GM13977 (cell line): ENCODE data around the gene SETD3.

Source experiments
- DNase-seq: peaks from one replicate; pipeline ENCODE4 v3.0.0; 2012; ENCODE audit warnings: low spot score
- in situ Hi-C: fragments of 300-500 bp; cut with MboI; formaldehyde crosslinking; loops from one replicate; pipeline ENCODE4 v1.12.0; 2022; ENCODE audit warnings: low sequenced_read_pairs, low pct_unique_long_range_greater_than_20kb, mixed read lengths, inconsistent platforms; ENCODE audit not compliant: unreplicated experiment
- TF ChIP-seq, protein P1 (sequence below): IDR thresholded peaks from 2 replicates; pipeline ENCODE4 v1.5.1; 2012; ENCODE audit warnings: mild to moderate bottlenecking, control low read depth; ENCODE audit not compliant: insufficient read depth; ENCODE audit errors: extremely low read depth, missing control alignments

SETD3 gene

DNA sequence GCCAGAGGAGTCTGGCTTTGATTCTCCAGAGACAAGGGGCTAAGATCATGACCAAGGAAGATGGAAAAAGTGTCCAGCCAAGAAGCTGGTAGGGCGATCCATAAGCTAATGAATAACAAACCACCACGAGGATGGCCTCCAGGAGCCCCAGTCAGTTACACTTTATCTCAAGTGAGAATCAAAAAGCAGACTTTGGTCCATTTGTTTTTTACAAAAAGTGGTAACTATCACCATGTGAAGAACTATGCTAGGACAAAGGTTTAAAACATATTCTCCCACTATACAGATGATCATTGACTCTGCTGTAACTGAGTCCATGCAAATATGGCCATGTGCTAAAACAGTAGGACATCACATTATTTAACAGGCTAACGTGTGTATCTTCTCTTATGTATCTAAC, 13.9 kb downstream of the SETD3 start:
- TF ChIP-seq, protein P1, sequence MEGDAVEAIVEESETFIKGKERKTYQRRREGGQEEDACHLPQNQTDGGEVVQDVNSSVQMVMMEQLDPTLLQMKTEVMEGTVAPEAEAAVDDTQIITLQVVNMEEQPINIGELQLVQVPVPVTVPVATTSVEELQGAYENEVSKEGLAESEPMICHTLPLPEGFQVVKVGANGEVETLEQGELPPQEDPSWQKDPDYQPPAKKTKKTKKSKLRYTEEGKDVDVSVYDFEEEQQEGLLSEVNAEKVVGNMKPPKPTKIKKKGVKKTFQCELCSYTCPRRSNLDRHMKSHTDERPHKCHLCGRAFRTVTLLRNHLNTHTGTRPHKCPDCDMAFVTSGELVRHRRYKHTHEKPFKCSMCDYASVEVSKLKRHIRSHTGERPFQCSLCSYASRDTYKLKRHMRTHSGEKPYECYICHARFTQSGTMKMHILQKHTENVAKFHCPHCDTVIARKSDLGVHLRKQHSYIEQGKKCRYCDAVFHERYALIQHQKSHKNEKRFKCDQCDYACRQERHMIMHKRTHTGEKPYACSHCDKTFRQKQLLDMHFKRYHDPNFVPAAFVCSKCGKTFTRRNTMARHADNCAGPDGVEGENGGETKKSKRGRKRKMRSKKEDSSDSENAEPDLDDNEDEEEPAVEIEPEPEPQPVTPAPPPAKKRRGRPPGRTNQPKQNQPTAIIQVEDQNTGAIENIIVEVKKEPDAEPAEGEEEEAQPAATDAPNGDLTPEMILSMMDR = no peak
- no peak for DNase-seq
- in situ Hi-C loops = no loop called here

DNA sequence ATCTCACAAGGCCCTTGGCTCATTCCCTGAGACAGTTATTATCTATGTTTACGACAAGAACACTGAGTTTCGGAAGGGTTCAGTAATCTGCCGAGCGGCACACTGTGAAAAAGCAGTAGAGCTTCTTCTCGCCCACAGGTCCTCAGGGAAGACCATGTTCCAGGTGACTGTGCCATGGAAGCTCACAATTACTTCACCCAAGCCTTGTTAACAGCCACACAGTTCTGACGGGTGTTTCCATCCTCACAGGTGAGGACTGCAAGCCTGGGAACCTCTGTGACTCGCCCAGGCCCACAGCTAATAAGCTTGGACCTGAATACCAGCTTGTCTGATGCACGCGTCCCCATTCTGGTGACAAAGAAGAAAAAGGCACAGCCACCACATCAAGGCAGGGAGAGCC, 15.4 kb downstream of the SETD3 start:
- TF ChIP-seq, protein P1 = no peak
- no peak for DNase-seq
- in situ Hi-C loops = no loop called here

DNA sequence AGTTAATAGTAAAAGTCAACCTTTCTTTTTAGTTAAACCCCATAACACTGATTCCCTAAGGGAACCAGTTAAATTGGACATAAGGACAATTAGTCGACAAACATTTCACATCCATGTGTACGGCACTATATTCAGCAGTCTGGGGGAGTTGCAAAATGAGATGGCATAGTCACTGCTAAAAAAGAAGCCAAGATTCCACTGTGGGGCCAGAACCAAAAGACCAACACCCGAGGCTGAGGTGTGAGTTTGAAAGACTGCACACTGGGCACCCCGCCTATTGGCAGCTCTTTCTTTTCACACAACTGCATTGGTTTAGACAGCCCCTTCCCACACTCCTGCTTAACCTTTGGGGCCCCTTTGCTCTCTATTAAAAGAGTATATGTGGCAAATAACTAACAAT, 16.7 kb downstream of the SETD3 start:
- DNase-seq = no peak
- in situ Hi-C loops = no loop called here
- TF ChIP-seq, protein P1 = no peak

DNA sequence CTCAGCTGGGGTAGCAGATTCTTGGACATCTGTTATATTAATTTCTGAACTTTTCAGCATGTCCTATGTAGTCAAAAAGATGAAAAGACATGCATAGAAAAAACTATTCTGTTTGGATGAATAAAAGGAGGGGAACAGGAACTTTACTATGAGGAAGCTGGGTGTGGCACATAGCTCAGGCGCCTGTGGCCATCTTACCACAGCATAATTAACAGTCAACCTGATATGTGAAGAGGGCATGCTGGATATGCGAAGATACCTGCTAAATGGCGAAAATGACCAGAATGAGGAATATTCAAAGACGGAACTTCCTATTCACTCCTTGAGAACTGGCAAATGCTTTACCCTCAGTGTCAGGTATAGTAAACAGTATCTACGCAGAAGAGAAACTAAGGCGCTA, 18.4 kb downstream of the SETD3 start:
- TF ChIP-seq, protein P1 = no peak
- in situ Hi-C loops = no loop called here
- DNase-seq = no peak

DNA sequence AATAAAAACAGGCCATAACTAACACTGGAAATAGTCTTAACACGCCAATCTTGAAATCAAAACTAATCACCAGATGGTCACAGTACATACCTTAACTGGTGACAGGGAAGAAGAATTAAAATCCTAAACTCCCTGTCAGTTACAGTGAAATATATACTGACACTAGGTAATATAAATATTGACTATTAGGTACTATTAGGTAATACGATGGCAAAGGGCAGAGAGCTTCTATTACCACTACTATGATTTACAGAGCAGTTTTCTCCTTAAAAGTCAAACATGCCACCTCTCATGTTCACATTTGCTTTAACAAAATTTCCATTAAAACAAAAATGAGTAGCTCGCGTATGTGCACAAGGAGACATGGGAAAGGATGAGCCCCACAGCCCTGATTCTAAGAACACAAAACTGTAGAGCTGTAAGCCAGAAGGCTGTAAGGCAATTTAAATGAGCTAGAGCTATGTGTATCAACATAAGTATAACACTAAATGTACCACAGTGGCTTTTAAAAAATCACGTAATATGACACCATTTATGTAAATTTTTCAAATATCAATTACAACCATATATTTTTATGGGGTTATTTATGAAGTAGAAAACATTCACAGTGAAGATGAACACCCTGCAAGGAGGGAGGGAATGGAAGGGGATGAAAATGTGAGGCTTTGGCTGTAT, 19.1 kb downstream of the SETD3 start:
- in situ Hi-C loops = no loop called here
- TF ChIP-seq, protein P1 = no peak
- DNase-seq = no peak

DNA sequence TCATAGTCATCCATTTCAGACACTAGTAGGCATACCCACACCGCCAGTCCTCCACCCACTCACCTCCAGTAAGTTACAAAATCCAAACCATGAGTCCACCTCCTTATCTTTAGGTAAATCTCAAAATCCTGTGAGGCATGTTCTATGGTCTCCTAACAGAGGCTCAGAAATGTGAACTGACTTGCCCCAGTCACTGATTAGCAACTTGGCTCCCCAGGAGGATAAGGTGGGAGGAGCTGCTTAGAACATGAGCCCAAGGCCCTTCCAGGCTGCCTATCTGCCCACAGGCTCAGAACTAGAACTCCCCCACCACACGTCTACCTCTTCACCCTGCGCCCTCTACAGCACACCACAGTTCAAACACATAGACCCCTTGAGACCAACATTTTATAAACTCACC, 19.9 kb downstream of the SETD3 start:
- in situ Hi-C loops = no loop called here
- DNase-seq = no peak
- TF ChIP-seq, protein P1 = no peak
